Activated CD4-positive, alpha-beta T cell treated with anti-CD3 and anti-CD28 coated beads for 4 hours (primary cell): ENCODE results near the gene PAX7.

Experiments used
- DNase-seq, 2 donors: peaks; one replicate each; pipeline ENCODE4 v3.0.0-alpha.2; 2020

PAX7 gene

DNA sequence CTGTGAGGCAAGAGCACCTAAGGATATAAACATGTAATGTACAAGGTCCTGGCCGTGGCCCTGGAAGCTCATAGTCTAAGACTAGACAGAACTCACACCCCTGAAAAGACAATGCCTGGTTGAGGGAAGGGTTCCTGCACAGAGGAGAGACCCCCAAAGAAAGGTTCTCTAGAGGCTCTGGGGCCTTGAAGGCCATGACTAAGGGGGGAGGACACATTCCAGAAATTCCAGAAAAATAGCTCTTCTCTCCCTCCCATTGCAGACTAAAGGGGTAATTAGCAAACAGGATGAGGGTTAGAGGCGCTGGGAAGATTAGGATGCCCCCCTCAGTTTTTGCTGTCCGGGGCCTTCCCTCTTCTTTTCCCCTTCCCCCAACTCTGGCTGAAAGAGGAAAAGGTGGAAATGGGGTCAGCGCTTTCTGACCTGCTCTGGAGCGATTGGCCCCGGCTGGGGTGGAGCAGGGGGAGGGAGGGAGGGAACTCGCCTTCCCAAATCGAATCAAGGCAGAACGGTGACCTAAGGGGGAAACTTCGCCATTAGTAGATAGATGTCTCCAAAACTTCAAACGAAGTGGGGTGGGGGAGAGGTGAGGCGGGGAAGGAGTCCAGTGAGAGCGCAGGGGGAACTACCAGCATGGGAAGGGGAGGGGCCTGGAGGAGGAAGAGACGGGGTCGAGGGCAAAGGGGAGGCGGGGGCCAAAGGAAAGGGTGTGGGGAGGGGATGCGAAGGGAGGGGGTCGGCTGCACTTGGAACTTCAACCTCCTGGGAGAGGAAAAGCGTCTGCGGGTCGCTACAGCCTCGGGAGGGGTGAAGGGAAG, 11.8 kb downstream of the PAX7 start:
- DNase-seq: no peak

DNA sequence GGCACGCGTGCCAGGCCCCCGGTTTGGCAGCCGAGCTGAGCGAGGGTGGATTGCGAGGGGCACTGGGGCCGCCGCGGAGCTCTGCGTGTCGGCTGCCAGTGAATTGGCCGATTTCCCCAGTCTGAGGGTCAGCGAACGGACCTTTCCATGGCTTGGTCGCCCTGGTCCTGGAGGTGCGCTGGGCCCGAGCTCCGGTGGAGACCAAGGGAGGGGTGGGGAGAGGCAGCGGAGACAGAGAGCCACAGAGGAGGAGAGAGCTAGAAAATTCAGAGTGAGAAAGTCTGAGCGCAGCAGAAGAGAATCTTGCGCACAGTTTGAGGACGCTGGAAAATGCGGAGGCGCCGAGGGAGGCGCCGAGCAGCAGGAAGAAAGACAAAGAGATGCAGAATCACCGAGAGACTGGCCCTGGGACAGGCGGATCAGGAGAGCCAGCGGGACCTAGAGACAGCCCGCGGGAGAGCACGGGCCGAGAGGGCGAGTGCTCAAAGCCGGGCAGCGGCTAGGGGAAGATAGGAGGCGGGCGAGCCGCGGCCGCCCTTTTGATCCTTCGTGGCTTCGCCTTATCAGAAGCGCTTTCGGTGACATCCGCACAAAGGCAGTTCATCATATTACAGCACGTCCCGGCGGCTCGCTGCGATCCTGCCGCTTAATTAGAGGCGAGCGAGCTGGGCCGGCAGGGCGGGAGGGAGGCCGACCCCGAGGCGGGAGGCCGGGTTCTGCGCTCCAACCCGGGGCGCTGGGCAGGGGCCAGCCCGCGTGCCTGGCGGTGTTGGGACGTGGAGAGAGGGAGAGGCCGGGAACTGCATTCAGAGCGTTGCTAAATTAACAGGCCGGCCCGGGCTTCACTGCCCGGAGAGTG, 12.7 kb downstream of the PAX7 start:
- no peak for DNase-seq

DNA sequence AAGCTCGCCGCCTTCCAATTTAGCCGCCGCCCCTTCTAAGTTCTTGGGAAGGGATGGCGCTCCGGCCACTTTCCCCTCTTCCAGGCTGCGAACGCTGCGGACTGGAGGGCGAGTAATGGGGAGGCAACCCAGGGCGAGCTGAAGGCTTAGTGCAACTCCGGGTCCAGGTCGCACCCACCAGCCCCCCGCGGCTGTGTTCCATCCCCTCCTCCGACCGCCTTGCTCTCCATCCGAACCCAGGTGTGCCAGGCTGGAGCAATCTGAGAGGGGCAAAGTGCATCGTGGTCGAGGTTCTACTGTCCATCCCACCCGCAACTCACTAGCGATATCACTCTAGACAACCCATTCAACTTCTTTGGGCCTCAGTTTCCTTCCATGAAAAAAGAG, 13.4 kb downstream of the PAX7 start:
- DNase-seq: no peak

DNA sequence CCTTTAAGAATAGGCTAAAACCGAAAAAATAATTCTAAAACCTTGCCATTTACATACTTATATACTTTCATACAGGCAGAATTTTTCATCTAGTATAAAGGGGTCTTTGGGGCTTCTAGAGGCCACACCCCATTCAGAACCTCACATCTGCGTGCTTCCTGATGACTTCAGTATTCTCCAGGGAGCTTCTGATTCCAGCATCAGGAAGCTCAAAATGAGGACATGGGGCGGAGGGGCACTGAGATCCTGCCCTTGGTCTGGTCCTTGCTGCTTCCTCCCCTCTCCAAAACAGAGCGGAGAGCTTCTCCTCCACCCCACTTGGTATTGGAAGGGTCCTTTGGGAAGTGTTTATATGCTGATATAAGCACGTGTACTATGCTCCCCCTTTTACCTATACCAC, 13.8 kb downstream of the PAX7 start:
- no peak for DNase-seq

DNA sequence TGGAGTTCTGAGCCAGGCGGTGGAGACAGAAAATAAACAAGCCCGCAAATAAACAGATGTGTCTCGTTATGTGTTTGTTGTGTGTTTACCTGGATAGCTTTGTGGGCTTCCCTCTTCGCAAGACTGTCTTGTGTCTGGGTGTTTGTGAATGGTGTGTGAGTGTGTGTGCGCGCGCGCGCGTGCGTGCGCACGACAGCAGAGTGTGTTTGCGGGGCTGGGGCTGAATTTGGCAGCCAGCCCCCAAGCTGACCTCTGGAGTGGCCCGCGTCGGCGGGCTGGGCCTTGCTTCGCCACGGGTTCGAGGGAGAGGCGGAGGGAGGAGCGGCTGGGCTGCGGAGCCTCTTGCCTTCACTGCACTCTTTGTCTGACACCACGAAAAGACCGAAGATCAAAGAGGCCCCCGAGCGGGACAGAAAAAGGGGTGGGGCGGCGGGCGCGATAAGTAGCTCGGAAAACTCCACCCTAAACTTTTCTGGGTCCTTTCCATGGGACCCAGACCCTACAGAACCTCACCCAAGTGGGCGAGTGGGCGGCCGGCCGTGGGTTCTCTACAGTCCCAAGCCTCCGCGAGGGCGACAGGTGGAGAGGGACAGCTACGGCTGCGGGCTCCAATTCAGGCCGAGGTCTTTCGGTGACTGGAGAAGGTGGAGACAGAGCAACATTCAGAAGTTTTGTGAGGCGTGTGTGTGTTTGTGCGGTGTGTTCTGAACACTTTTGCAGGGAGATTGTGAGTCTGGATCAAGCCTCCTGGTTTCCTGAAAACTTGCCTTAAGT, 14.5 kb downstream of the PAX7 start:
- DNase-seq: no peak

DNA sequence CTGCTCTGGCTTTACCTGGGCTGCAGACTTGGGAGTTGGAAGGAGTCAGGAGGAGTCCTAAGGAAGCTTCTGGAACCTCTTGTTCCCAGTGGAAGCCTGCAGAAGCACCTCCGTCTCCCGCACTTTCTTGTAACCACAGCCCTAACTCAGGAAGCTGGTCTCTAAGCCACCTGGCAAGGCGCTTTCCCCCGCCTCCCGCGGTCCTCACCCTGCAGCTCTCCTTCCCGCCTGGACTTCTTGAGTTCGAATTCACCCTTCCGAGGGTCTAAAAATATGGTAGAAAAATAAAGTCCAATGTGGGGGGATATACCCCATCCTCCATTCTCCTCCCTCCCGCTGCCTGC, 15.1 kb downstream of the PAX7 start:
- no peak for DNase-seq

DNA sequence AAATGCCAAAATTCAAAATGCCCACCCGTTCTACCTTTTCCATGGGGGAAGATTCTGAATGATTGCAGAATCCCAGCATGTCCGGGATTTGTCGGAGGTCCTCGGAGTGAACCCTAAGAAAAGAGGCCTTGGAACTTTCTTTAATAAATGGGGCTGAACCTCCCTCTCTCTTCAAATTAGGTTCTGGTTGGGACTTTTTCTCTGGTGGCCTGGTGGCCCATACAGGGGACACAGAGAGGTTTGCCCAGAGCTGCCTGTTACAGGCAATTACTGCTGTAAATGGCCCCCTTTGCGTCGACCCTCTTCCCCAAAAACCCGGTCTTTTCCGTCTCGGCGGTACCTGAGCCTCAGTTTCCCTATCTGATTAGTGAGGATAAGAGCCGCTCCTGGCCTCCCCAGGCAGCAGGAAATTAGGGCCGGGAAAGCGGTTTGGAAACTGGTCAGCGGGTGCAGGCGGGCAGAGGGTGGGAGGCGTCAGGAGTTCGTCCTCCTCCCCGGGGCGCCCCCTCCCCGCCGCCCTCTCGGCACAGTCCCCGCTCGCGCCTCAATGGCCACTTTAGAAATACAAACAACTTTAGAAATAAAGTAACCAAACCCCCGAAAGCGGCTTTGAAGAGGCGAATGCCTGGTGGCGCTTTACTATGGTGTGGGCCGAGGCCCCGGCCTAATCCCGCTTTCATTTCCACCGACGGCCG, 15.6 kb downstream of the PAX7 start:
- no peak for DNase-seq

DNA sequence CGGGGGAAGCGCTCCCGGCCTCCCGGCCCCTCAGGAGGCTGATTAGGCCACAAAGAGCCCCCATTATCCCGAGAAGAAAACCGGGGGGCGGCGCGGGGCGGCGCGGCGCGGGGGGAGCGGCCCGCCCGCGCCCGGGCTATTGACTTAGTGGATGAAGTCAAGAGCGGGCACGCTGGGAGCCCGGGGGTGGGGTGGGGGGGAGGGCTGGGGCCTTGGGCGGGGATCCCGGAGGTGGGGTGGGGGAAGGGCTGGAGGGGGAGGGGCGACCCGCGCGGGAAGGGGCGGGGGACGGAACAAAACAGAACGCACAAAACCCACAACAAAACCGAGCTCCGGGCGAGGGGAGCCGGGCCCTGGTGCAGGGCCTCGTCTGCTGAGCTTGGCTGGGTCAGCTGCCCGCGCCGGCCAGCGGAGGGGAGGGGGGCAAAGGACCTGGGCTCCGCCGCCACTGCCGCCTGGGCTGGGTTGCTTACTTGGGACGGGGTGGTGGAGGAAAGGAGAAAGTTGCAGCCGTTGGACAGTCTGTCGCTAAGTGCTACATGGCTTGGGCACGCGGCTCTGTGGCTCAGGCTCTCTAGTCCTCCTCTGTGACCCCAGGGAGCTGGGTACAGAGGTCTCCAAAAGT, 16.3 kb downstream of the PAX7 start:
- no peak for DNase-seq

DNA sequence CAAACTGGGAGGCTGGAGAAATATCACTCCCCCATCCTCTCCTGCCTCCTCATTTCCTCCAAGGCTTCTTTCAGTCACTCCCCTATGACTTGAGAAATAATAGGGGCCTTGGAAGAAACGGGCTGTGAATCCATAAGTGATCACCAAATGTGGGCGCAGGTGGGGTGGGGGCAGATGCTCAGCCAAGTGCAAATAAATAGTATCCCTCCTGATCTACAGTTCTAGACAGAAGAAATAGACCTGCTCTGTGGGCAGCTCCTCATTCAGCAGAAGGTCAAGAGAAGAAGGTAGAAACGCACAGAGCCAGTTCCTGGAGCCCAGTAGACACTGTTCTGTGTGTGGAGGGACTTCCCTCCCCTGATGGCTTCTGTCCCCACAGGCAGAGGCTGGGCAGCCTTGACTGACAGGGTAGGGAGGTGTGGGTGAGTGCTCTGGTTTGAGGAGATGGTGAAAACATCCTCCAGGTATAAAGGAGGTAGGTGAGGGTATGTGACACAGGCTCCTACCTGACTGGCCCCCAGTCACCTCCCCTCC, 17.1 kb downstream of the PAX7 start:
- DNase-seq: no peak

DNA sequence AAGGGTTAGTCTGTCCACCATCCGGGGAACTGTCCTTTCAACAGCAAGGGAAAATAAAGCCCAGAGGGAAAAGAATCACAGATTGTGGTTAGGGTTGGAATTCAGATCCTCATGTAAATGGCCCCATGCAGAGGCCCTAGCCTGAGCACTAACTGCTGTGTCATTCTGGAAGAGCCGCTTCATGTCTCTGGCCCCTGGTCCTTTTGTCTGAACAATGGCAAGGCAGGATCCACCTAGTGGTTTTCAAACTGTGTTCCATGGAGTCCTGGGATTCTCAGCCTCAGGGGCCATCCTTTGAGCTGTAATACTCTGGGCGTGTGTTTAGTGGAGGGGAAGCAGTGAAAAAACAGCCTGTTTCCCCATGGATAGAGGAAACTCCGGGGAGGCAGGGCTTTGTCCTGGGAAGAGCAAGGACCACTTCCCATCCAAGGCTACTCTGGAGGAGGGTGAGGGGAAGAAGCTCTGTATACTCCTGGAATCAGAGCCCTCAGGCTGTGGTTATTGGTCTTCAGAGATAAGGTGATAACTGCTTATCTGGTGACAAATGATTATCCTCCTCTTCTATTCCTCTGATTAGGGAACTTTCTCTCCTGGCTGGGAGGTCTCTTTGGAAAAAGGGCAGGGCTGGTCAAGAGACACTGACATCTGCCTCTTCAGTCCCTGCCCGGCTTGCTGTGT, 19.2 kb downstream of the PAX7 start:
- DNase-seq: no peak

DNA sequence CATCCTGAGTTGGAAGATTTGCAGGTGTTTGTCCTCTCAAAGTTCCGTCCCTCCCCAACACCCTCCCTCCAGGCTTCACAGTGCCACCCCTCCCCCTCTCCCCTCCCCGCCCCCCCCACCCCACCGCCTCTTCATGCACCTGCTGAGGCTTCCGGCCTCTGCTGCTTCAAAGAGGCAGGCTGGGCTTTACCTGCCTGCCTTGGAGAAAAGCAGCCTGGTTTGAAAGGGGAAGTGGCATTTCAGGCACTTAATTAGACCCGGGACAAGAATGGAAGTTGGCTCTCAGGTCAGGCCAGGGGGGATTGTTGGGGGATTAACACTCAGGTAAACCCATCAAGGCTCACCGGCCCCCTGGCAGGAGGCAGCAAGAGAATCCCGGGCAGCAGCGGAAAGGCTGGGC, 21.1 kb downstream of the PAX7 start:
- DNase-seq: no peak

DNA sequence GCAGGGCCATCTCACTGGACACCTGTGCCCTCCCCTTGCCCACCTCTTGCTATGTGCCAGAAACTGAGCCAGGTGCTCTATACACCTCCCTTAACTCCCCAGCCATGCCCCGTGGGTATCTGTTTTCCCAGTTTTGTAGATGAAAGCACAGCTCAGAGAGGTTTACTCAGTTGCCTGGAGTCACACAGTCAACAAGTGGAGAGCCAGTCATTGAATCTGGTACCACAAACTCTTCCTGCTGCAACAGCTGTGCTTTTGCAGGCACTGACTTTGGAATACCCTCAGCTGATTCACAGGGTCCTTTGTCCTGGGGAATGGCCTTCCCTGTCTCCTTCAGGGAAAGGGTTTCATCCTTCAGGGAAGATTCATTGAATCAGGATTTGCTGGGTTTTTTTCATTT, 22.1 kb downstream of the PAX7 start:
- no peak for DNase-seq

DNA sequence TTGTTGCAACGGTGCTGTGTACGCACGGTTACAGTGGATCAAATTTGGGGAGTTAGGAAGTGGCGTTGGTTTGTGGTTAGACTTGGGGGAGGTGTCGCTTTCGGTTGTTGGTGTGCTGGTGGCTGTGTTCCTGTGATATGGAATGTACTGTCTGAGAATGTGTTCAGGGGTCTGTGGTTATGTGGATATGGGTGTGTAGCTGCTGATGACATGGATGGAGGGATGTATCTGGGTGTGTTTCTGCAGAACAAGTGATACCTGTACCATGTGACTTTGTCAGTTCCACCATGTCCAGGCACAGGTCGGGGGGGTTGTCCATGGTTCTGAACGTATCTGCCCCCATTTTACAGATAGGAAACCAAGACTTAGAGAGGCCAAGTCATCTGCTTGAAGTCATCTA, 22.7 kb downstream of the PAX7 start:
- no peak for DNase-seq

DNA sequence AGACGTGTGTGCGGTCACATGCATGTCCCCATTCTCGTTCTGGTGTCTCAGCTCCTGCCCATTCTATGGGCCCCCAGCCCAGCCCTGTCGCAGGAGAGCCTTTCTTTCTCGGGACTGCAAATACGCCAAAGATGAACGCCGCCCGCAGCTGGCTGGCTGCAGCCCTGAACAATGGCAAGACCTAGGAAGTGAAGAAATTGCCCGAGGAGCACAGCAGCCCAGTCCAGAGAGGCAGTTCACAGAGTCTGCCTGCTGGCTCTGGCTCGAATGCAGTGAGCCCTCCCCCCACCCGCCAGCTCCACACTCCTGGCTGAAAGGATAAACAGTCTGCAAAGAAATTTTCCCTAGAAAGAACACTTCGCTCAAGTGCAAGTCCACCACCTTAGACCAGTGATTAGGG, 23.3 kb downstream of the PAX7 start:
- no peak for DNase-seq

DNA sequence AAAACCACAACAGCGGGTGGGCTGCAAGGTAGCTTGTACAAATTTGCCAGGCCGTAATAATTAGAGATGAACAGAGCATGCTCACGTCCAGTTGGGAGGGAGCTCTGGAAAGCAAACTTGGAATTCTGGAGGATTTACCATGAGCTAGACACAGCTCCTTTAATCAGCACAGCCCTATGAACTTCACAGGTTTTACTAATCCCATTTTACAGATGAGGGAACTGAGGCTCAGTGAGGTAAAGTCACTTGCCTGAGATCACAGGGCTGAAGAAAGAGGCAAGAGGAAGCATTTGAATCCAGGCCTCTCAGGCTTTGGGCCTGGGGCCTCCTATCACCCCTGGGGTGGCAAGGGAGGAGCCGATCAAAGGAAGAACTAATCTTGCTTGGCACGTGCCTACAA, 24.0 kb downstream of the PAX7 start:
- DNase-seq: no peak

DNA sequence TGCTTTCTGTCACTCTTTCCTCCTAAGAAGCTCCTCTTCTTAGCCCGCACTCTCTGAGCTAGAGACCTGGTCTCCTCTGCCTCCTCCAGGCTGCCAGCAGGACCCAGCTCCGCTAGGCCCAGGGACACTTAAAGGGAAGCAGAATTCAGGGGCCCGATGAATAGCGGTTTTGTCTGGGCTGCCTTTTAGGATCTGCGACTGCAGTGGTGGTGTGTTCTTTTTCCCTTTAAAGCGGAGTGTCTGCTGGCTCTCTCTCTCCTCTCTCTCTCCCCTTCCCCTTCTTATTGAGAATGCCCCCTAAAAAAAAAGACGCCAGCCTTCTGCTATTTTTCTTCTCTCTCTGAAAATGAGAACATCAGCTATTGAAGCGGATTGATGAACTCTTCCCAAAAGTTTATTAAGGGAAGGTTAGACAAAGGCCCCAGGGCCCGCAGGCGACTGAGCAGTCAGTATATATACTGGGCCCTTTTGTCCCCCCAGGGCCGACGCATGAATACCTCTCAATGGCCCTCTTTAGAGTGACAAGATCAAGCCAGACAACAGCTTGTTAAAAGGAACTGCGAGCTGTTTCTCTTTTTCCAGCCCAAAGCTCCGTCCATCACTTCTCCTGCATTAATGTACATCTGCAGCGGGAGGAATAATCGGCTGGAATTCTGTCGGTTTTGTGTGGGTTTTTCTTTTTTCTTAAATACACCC, 27.0 kb downstream of the PAX7 start:
- no peak for DNase-seq

DNA sequence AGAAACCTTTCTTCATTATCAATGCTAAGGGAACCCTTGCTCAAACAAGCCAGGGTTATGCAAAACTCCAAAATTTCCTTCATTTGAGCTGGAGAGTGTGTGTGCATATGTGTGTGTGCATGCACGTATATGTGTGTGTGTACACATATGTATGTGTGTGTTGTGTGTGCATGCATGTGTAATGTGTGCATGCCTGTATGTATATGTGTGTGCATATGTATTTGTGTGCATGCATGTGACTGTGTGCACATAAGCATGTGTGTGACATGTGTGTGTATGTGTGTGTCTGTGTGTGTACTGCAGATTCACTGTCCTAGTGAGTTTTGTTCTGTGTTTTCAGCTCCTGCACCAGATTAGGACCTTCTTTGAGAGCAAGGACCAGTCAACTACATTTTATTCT, 28.2 kb downstream of the PAX7 start:
- DNase-seq: no peak

DNA sequence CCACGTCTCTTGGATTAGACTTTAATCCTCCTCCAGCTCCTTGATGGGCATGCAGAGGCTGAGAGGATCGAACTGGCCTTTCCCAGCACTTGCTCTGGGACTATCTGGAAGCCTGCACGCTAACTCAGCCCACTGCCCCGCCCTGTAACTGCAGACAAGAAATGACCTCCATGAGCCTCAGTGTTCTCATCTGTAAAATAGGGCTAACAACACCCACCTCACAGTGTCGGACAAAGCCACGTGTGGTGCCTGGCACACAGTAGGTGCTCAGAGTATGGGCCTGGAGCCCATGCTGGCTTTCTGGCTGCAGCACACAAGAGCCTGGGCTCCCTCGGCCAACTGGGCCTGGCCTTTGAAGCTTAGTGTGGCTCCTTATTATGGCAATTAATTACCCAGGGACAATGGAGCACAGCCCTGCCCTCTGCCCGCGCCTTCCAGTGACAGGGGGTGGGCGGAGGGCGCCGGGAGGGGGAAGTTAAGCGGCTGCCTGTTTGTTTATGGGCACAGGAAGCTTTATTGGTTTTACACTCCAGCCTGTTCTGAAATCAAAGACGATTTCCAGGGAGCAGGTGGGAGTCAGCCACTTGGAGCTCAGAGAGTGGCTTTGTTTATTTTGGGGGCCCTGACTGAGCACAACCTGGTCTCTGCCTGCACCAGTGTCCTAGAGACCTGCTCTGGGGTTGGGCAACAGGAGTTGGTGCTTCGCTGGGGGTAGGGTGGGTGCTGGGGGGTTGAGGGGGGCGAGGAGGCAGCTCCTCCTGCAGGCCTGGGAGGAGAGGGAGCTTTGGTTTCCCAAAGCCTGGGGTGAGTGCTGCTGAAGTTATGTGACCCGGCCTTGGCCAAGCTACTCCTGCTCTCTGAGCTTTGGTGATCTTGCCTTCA, 31.0 kb downstream of the PAX7 start:
- DNase-seq: no peak

DNA sequence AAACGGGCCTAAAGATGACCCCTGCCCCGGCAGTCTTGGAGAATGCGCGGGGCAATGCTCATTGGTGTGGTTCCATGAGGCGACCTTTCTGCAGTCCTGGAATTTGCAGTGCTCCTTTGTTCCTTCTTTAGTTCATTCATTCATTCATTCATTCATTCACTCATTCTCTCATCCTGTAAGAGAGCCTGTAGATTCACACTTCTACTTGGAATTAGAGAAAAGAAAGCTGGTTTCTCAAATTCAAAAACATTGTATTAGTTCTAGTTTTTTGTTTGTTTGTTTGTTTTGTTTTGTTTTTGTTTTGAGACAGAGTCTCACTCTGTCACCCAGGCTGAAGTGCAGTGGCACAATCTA, 31.6 kb downstream of the PAX7 start:
- no peak for DNase-seq

DNA sequence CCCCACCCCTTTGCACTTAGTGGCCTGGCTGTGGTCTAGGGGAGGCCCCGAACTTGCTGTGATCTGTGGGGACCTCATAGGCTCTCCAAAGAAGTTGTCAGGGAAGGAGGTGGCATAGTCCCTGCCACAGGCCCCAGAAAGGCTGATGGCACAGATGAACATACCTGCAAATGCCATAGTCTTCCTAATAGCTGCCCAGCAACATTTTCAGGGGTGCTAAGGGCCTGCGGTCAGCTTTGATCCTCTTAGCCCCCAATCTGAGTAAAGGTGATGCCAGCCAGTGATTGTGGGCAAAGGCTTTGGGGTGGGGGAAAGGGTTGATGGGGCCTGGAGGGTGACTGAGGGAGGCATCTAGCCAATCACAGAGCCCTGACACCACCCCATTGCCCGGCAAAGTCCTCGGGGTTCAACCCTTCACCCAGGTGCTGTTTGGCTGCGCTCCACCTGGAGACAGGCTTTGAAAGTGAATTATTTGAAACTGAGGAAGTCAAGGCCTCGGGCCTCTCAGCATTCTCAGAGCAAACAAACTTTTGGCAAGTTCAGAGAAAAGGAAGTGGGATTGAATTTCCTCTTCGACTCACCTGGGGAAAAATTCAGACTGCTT, 35.8 kb downstream of the PAX7 start:
- DNase-seq: no peak
